ENCODE measurements around the gene SYNE2.

The SYNE2 gene

DNA sequence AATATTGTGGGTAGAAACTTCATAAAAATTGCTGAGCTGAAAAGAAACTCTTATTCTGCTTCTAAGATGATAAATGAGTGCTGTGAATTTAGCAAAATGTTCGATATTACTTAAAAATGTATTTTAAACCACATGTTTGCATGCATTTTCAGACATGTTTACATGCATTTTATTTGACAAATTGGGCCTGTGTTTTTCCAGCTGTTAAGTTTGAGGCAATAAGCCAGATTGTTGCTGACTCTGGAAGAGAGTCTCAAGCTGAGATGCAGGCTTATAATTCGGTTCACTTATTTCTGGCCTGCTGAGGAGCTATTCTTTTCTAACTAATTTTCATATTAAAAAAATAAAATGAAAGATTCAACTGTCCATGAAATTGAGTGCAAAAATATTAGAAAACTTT, 110.1 kb downstream of the SYNE2 start:
- in situ Hi-C loops (cut with HindIII; ENCODE audit: low pct_unique_long_range_greater_than_20kb, low sequenced_read_pairs): no loop called here
- no peak for DNase-seq (ENCODE audit: low read depth in 1 of 2, low spot score in 1 of 2)
- no peak for TF ChIP-seq JUND (IDR thresholded peaks at IDR 0.05; ENCODE audit: low read depth)

DNA sequence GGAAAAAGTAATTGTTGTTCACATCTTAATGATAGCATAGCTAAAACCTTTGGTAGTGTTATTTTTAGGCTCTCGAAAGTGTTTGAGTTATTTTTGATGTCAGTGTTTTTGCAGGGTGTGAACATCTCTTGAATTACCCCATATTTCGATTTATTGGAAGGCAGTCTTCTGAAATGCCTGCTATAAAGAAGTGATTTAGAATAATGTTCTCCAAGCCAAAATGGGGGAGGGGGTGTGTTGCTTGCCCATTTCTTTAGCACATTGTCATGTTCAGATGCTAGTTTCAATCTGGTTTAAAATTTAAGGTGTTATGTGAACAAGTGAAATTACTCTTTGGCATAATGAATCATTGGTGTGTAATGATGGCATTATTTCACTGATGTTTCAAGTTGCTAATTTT, 110.6 kb downstream of the SYNE2 start:
- in situ Hi-C loops (cut with HindIII; ENCODE audit: low pct_unique_long_range_greater_than_20kb, low sequenced_read_pairs): no loop called here
- TF ChIP-seq JUND (IDR thresholded peaks at IDR 0.05; ENCODE audit: low read depth): no peak
- no peak for DNase-seq (ENCODE audit: low read depth in 1 of 2, low spot score in 1 of 2)

DNA sequence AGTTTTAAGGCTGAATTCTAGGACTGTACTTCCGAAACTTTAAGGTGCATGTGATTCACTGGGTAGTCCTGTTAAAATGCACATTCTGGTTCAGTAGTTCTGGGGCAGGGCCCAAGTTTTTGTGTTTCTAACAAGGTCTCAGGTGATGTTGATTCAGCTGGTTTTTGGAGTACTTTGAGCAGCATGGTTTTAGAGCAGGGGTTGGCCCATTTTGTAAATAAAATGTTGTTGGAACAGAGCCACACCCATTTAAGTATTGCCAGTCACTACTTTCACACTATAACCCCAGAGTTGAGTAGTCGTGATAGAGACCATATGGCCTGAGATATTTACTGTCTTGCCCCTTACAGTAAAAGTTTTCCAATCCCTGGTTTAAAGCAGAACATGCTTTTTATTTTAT, 111.3 kb downstream of the SYNE2 start:
- no peak for TF ChIP-seq JUND (IDR thresholded peaks at IDR 0.05; ENCODE audit: low read depth)
- in situ Hi-C loops (cut with HindIII; ENCODE audit: low pct_unique_long_range_greater_than_20kb, low sequenced_read_pairs): no loop called here
- no peak for DNase-seq (ENCODE audit: low read depth in 1 of 2, low spot score in 1 of 2)

DNA sequence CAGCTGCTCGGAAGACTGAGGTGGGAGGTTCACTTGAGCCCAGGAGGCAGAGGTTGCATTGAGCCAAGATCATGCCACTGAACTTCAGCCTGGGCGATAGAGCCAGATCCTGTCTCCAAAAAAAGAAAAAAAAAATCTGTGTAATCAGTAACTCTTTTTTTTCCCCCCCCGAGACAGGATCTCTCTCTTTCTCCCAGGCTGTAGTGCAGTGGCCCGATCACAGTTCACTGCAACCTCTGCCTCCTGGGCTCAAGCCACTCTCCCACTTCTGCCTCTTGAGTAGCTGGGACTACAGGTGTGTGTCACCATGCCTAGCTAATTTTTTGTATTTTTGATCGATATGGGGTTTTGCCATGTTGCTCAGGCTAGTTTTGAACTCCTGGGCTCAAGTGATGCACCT, 113.6 kb downstream of the SYNE2 start:
- TF ChIP-seq JUND (IDR thresholded peaks at IDR 0.05; ENCODE audit: low read depth): no peak
- in situ Hi-C loops (cut with HindIII; ENCODE audit: low pct_unique_long_range_greater_than_20kb, low sequenced_read_pairs): no loop called here

DNA sequence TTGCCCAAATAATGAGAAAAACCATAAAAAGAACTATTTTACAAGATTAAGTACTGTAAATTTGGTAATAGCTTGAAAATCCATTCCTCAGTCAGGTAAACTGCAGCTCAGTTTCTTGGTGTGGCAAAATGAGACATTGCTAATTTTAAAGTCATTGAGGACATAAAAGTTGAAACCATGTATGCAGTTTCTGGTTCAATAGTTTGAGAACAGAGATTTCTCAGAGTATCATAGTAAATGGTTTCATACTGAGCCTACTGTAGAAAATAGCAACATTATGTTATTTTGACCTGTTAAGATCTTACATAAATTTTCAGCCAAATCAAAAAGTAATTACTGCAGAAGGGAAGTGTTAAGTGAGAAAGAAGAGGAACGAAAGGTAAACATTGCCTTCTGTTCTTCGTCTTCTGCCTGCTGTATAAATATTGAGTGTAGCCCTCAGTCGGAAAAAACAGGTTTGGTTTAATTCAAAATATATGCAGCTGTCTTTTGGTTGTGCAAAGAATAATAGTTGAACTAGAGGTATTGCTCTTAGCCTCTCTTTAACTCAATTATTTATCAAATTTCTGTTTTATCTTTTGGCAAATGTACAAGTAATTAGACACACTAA, 119.6 kb downstream of the SYNE2 start:
- DNase-seq (ENCODE audit: low read depth in 1 of 2, low spot score in 1 of 2): no peak
- no peak for TF ChIP-seq JUND (IDR thresholded peaks at IDR 0.05; ENCODE audit: low read depth)
- in situ Hi-C loops (cut with HindIII; ENCODE audit: low pct_unique_long_range_greater_than_20kb, low sequenced_read_pairs): no loop called here

More for the DNA sequence above, 113.6 kb downstream of the SYNE2 start:
- no peak for DNase-seq (ENCODE audit: low read depth in 1 of 2, low spot score in 1 of 2)

DNA sequence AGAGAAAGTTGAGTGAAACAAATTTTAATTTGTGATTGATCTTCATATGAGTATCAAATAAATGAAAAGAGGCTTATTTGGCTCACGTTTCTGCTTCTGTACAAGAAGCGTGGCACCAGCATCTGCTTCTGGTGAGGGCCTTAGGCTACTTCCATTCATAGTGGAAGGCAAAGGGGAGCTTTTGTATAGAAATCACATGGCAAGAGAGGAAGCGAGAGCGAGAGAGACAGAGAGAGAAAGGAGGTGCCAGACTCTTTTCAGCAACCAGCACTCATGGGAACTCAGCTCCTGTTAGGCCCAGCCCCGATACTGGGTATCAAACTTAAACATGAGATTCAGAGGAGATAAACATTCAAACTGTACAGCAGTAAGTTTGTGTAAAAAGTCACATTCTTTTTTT, 121.4 kb downstream of the SYNE2 start:
- in situ Hi-C loops (cut with HindIII; ENCODE audit: low pct_unique_long_range_greater_than_20kb, low sequenced_read_pairs): no loop called here
- no peak for TF ChIP-seq JUND (IDR thresholded peaks at IDR 0.05; ENCODE audit: low read depth)

DNA sequence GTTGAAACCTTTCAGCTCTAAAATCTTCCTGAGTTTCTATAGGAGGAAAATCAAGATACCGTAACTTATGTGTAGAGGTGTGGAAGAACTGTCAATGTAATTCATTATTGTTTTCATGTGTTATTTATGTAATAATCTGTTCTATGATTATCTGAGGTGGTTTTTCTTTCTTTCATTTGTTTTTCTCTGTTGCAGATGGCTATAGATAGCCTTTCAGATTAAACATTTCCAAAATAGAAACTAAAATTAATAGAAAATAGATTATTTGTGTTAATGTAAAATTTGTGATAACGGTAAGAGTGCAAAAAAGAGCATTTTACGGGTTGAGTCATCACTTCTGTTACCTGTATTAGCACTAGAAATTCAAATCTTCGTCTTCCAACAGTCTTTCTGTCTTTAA, 128.8 kb downstream of the SYNE2 start:
- DNase-seq (ENCODE audit: low read depth in 1 of 2, low spot score in 1 of 2): no peak
- no peak for TF ChIP-seq JUND (IDR thresholded peaks at IDR 0.05; ENCODE audit: low read depth)
- in situ Hi-C loops (cut with HindIII; ENCODE audit: low pct_unique_long_range_greater_than_20kb, low sequenced_read_pairs): no loop called here

More for the DNA sequence above, 121.4 kb downstream of the SYNE2 start:
- DNase-seq (ENCODE audit: low read depth in 1 of 2, low spot score in 1 of 2): no peak

DNA sequence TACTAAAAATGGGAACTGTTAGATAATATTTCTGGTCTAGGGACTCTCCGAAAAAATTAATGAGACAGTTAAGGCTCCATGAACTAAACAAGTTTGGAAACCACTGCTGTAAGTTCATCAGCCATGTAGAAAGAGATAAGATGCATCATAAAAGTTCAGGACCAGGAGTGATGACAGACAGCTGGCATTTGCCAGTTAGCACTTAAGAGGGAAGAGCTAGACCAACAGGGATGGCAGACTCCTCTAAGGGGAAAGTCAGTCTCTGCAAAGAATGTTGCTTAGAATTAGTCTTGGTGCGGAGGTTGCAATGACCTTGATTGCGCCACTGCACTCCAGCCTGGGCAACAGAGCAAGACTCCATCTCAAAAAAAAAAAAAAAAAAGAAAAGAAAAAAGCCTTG, 129.4 kb downstream of the SYNE2 start:
- TF ChIP-seq JUND (IDR thresholded peaks at IDR 0.05; ENCODE audit: low read depth): no peak
- no peak for DNase-seq (ENCODE audit: low read depth in 1 of 2, low spot score in 1 of 2)
- in situ Hi-C loops (cut with HindIII; ENCODE audit: low pct_unique_long_range_greater_than_20kb, low sequenced_read_pairs): no loop called here

DNA sequence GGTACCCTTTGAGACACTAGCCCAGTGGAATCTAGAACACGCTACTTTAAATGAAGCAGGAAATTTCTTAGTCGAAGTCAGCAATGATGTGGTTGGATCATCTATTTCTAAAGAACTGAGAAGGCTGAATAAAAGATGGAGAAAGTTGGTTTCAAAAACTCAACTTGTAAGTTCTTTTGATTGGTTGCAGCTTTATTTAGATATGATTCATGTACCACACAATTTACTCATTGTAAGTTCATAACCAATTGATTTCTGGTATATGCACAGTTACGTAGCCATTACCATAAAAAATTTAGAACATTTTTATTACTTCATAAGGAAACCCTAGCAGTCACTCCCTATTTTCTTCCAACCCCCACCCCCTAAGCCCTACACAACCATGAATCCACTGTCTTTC, 129.8 kb downstream of the SYNE2 start:
- no peak for TF ChIP-seq JUND (IDR thresholded peaks at IDR 0.05; ENCODE audit: low read depth)
- no peak for DNase-seq (ENCODE audit: low read depth in 1 of 2, low spot score in 1 of 2)
- in situ Hi-C loops (cut with HindIII; ENCODE audit: low pct_unique_long_range_greater_than_20kb, low sequenced_read_pairs): no loop called here

DNA sequence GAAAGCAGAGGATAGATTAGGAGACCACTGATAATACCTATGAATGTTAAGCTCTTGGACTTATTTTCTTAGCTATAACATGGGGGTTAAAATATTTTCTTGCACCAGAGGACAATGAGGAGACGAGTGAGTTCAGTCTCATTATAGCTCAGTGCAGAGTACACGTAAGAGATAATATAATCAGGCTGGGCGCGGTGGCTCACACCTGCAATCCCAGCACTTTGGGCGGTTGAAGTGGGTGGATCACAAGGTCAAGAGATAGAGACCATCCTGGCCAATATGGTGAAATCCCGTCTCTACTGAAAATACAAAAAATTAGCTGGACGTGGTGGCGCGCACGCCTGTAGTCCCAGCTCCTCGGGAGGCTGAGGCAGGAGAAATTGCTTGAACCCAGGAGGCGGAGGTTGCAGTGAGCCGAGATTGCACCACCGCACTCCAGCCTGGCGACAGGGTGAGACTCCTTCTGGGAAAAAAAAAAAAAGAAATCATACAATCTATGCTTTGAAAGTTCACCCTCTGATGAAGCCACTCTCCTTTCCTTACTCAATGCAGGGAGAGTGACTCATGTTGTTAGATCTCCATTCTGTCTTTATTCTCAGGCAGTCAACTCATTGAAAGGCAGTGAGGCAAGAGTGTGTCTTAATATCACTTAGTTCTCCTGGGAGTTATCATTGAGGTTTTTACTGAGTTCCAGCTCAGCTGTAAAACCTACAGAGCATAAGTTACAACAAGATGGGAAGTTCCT, 134.2 kb downstream of the SYNE2 start:
- in situ Hi-C loops (cut with HindIII; ENCODE audit: low pct_unique_long_range_greater_than_20kb, low sequenced_read_pairs): no loop called here
- no peak for DNase-seq (ENCODE audit: low read depth in 1 of 2, low spot score in 1 of 2)
- TF ChIP-seq JUND (IDR thresholded peaks at IDR 0.05; ENCODE audit: low read depth): no peak

DNA sequence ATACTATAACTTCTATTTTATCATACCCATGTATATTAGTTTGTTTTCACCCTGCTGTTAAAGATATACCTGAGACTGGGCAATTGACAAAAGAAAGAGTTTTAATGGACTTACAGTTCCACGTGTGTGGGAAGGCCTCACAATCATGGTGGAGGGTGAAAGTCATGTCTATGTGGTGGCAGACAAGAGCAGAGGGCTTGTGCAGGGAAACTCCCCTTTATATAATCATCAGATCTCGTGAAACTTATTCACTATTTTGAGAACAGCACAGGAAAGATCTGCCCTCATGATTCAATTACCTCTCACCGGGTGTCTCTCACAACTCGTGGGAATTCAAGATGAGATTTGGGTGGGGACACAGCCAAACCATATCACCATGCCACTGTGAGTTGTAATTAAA, 135.8 kb downstream of the SYNE2 start:
- in situ Hi-C loops (cut with HindIII; ENCODE audit: low pct_unique_long_range_greater_than_20kb, low sequenced_read_pairs): no loop called here
- DNase-seq (ENCODE audit: low read depth in 1 of 2, low spot score in 1 of 2): no peak
- no peak for TF ChIP-seq JUND (IDR thresholded peaks at IDR 0.05; ENCODE audit: low read depth)

DNA sequence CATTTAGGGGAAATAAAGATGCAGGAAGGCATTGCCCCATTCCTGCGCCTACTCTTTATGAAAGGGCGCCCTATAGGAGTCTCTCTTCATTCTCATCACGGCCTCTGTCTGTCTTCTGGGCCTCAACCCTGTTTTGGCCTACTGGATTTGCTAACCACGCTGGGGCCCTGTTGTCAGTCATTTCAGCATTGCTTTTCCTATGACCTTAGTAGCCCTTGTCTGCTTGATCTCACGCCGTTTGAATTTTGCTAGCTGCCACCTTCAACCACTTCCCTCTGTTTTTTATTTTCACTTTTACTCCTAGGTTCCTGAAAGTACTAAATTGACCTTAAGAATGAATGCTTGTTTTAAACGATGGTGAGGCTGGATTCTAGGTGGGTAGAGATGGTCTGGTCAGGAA, 139.0 kb downstream of the SYNE2 start:
- in situ Hi-C loops (cut with HindIII; ENCODE audit: low pct_unique_long_range_greater_than_20kb, low sequenced_read_pairs): no loop called here
- no peak for DNase-seq (ENCODE audit: low read depth in 1 of 2, low spot score in 1 of 2)
- TF ChIP-seq JUND (IDR thresholded peaks at IDR 0.05; ENCODE audit: low read depth): no peak

DNA sequence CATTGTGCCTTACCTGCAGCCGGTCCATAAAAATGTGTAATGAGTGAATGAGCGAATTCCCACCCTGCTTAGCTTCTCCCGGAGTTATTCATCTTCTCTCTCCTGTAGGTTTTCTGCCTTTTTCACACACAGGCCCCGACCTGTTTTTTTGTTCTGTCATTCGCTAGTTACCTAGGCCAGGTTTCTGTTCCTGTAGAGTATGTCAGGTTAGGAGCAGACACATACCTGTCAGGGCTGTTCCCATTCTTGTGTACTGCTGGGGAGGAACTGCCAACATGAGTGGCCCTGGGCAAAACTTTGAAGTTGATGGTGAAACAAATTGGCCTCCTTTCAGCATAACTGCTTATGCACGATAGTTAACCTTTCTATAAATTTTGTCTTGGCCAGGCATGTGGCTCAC, 140.1 kb downstream of the SYNE2 start:
- peak in 1 of 2 experiments; percentile 68 for DNase-seq (ENCODE audit: low read depth in 1 of 2, low spot score in 1 of 2)
- in situ Hi-C loops (cut with HindIII; ENCODE audit: low pct_unique_long_range_greater_than_20kb, low sequenced_read_pairs): no loop called here
- TF ChIP-seq JUND (IDR thresholded peaks at IDR 0.05; ENCODE audit: low read depth): no peak

DNA sequence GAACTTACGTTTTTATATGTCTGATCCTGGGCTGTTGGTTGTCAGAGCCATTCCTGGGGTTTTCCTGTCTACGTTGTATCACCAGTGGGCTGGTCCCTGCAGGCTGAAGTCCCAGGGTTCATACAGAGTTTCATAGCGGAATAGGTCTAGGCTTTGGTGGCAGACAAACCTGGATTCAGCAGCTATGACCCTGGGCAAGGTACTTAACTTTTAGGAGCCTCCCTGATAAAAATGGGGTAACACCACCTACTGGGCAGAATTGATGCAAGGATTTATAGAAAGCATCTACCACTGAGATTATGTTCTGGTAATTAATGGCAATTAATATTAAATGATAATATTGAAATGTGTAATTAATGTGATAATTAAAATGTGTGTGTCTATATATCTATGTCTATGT, 141.2 kb downstream of the SYNE2 start:
- peak in 1 of 2 experiments; percentile 53 for DNase-seq (ENCODE audit: low read depth in 1 of 2, low spot score in 1 of 2)
- TF ChIP-seq JUND (IDR thresholded peaks at IDR 0.05; ENCODE audit: low read depth): no peak
- in situ Hi-C loops (cut with HindIII; ENCODE audit: low pct_unique_long_range_greater_than_20kb, low sequenced_read_pairs): no loop called here
